Mucosa of stomach (tissue), 1 donor: Measurements from ENCODE around the gene CUL7.
A peak's percentile ranks its signal among the peaks of the same experiment; 100 is the strongest.
"Not testable (repeated sequence)": the region's sequence is repeated elsewhere in the genome, so short reads cannot be mapped to it uniquely, and the experiment has no call there.

Source experiments
- H3K27me3 ChIP-seq: one replicate; pipeline ENCODE4 v1.7.0; 2013; ENCODE audit warnings: mild to moderate bottlenecking, low read length; ENCODE audit not compliant: control insufficient read depth, insufficient read depth
- H3K36me3 ChIP-seq: one replicate; pipeline ENCODE4 v1.7.0; 2013; ENCODE audit warnings: low read length; ENCODE audit not compliant: control insufficient read depth, insufficient read depth
- H3K4me1 ChIP-seq: one replicate; pipeline ENCODE4 v1.7.0; 2013; ENCODE audit warnings: mild to moderate bottlenecking, low read length; ENCODE audit not compliant: control insufficient read depth, insufficient read depth
- H3K4me3 ChIP-seq: one replicate; pipeline ENCODE4 v1.7.0; 2013; ENCODE audit warnings: low read length
- H3K9ac ChIP-seq: one replicate; pipeline ENCODE4 v1.7.0; 2013; ENCODE audit warnings: mild to moderate bottlenecking, low read length, moderate library complexity
- H3K9me3 ChIP-seq: one replicate; pipeline ENCODE4 v1.7.0; 2013; ENCODE audit warnings: mild to moderate bottlenecking, low read length, moderate library complexity; ENCODE audit not compliant: control insufficient read depth
- donor health status: Pancreatic carcinoma.

CUL7 gene

GRCh38 chr6:43089874-43090558, 36.4 kb upstream of the CUL7 start:
- peaks cover 5% of the 10 kb centered on the region for H3K4me1 ChIP-seq
- no peak overlapping the region for H3K4me3 ChIP-seq
- no peaks in the 10 kb centered on the region for H3K9me3 ChIP-seq
- no peaks in the 10 kb centered on the region for H3K27me3 ChIP-seq
- H3K9ac ChIP-seq = peak overlapping the region; percentile 42
- no peaks in the 10 kb centered on the region for H3K36me3 ChIP-seq

GRCh38 chr6:43089467-43089866, 35.8 kb upstream of the CUL7 start:
- peaks cover 5% of the 10 kb centered on the region for H3K4me1 ChIP-seq
- peak overlapping the region; percentile 42 for H3K9ac ChIP-seq
- H3K36me3 ChIP-seq = no peaks in the 10 kb centered on the region
- no peak overlapping the region for H3K4me3 ChIP-seq
- H3K9me3 ChIP-seq = no peaks in the 10 kb centered on the region
- no peaks in the 10 kb centered on the region for H3K27me3 ChIP-seq

GRCh38 chr6:43088654-43089056, 35.0 kb upstream of the CUL7 start:
- no peaks in the 10 kb centered on the region for H3K27me3 ChIP-seq
- H3K9me3 ChIP-seq = no peaks in the 10 kb centered on the region
- no peaks in the 10 kb centered on the region for H3K36me3 ChIP-seq
- no peak overlapping the region for H3K4me3 ChIP-seq
- peaks cover 5% of the 10 kb centered on the region for H3K4me1 ChIP-seq
- no peak overlapping the region for H3K9ac ChIP-seq

GRCh38 chr6:43086022-43086658, 32.5 kb upstream of the CUL7 start:
- no peaks in the 10 kb centered on the region for H3K4me1 ChIP-seq
- no peaks in the 10 kb centered on the region for H3K27me3 ChIP-seq
- no peak overlapping the region for H3K4me3 ChIP-seq
- no peaks in the 10 kb centered on the region for H3K9me3 ChIP-seq
- H3K9ac ChIP-seq = no peak overlapping the region
- H3K36me3 ChIP-seq = no peaks in the 10 kb centered on the region

- Histone ChIP-seq H3K27me3 (no peaks in the 10 kb centered on the region), H3K9me3 (no peaks in the 10 kb centered on the region), H3K9ac (no peak overlapping the region), H3K4me3 (no peak overlapping the region), H3K36me3 (no peaks in the 10 kb centered on the region), H3K4me1 (no peaks in the 10 kb centered on the region)
Measured at GRCh38 chr6:43082806-43083655, 29.4 kb upstream of the CUL7 start.

- not testable (repeated sequence) for H3K4me3 ChIP-seq, H3K36me3 ChIP-seq, H3K9ac ChIP-seq, H3K4me1 ChIP-seq, H3K9me3 ChIP-seq, H3K27me3 ChIP-seq
Measured at GRCh38 chr6:43081922-43082321, 28.3 kb upstream of the CUL7 start.

GRCh38 chr6:43081043-43081442, 27.4 kb upstream of the CUL7 start:
- Histone ChIP-seq H3K27me3 (no peaks in the 10 kb centered on the region), H3K9me3 (no peaks in the 10 kb centered on the region), H3K4me1 (peaks cover 10% of the 10 kb centered on the region), H3K4me3 (no peak overlapping the region), H3K9ac (no peak overlapping the region), H3K36me3 (no peaks in the 10 kb centered on the region)

- no peaks in the 10 kb centered on the region for H3K36me3 ChIP-seq
- no peak overlapping the region for H3K4me3 ChIP-seq
- H3K4me1 ChIP-seq = peaks cover 19% of the 10 kb centered on the region
- no peak overlapping the region for H3K9ac ChIP-seq
- no peaks in the 10 kb centered on the region for H3K9me3 ChIP-seq
- H3K27me3 ChIP-seq = no peaks in the 10 kb centered on the region
Measured at GRCh38 chr6:43078691-43079090, 25.0 kb upstream of the CUL7 start.

- Histone ChIP-seq H3K4me1 (peaks cover 19% of the 10 kb centered on the region), H3K9me3 (no peaks in the 10 kb centered on the region), H3K36me3 (peaks cover 3% of the 10 kb centered on the region), H3K27me3 (no peaks in the 10 kb centered on the region), H3K9ac (no peak overlapping the region), H3K4me3 (no peak overlapping the region)
Measured at GRCh38 chr6:43077981-43078511, 24.4 kb upstream of the CUL7 start.

- Histone ChIP-seq H3K27me3 (no peaks in the 10 kb centered on the region), H3K4me3 (peak overlapping the region; percentile 64), H3K9ac (peak overlapping the region; percentile 61), H3K9me3 (no peaks in the 10 kb centered on the region), H3K36me3 (peaks cover 8% of the 10 kb centered on the region), H3K4me1 (peaks cover 19% of the 10 kb centered on the region)
Measured at GRCh38 chr6:43077333-43077809, 23.7 kb upstream of the CUL7 start.

GRCh38 chr6:43076464-43077332, 23.0 kb upstream of the CUL7 start:
- Histone ChIP-seq H3K9ac (peak overlapping the region; percentile 61), H3K9me3 (no peaks in the 10 kb centered on the region), H3K4me3 (peak overlapping the region; percentile 64), H3K36me3 (peaks cover 11% of the 10 kb centered on the region), H3K27me3 (no peaks in the 10 kb centered on the region), H3K4me1 (peaks cover 19% of the 10 kb centered on the region)
